ENCODE results near the gene GRK5.

GRCh38 chr10:119365773-119366599, 158.6 kb downstream of the GRK5 start:
- TF ChIP-seq CTCF (IDR thresholded peaks at IDR 0.05): no peak
- TF ChIP-seq ZFX (IDR thresholded peaks at IDR 0.05; ENCODE audit: borderline replicate concordance): no peak
